Osteocyte (in vitro differentiated cells): ENCODE results near the gene GNAQ. TPM values are rescaled to one million over a fixed set of nuclear protein-coding genes. Genes with fewer than 3 reads are reported as not detected.

Source experiments
- DNase-seq: peaks from one replicate; pipeline ENCODE4 v3.0.0; 2021; ENCODE audit warnings: mixed read lengths; ENCODE audit not compliant: unreplicated experiment; ENCODE audit errors: extremely low spot score
- H3K27ac Mint-ChIP-seq: one replicate; pipeline ENCODE4 v1.8.0; 2021; ENCODE audit warnings: mild to moderate bottlenecking, mixed read lengths; ENCODE audit not compliant: unreplicated experiment
- H3K27me3 Mint-ChIP-seq: one replicate; pipeline ENCODE4 v1.8.0; 2021; ENCODE audit warnings: mixed read lengths; ENCODE audit not compliant: unreplicated experiment
- H3K36me3 Mint-ChIP-seq: one replicate; pipeline ENCODE4 v1.8.0; 2021; ENCODE audit warnings: mixed read lengths; ENCODE audit not compliant: unreplicated experiment
- H3K4me1 Mint-ChIP-seq: one replicate; pipeline ENCODE4 v1.8.0; 2021; ENCODE audit warnings: mixed read lengths; ENCODE audit not compliant: unreplicated experiment
- H3K4me3 Mint-ChIP-seq: one replicate; pipeline ENCODE4 v1.8.0; 2021; ENCODE audit warnings: mild to moderate bottlenecking, moderate library complexity, mixed read lengths; ENCODE audit not compliant: unreplicated experiment
- H3K9me3 Mint-ChIP-seq: one replicate; pipeline ENCODE4 v1.8.0; 2021; ENCODE audit warnings: mixed read lengths; ENCODE audit not compliant: unreplicated experiment
- CTCF ChIP-seq: fragments of 200-600 bp; sonication (generic); IDR thresholded peaks from 2 replicates; pipeline ENCODE4 v1.5.0; 2021; ENCODE audit warnings: antibody characterized with exemption, mild to moderate bottlenecking, moderate library complexity
- total RNA-seq: library from RNA; stranded (reverse); gene quantifications from 2 replicates; pipeline ENCODE4 v1.2.1, GENCODE V29; 2021

The GNAQ gene
- total RNA-seq, 1 donor from 2014 or later: 65.9 TPM

DNA sequence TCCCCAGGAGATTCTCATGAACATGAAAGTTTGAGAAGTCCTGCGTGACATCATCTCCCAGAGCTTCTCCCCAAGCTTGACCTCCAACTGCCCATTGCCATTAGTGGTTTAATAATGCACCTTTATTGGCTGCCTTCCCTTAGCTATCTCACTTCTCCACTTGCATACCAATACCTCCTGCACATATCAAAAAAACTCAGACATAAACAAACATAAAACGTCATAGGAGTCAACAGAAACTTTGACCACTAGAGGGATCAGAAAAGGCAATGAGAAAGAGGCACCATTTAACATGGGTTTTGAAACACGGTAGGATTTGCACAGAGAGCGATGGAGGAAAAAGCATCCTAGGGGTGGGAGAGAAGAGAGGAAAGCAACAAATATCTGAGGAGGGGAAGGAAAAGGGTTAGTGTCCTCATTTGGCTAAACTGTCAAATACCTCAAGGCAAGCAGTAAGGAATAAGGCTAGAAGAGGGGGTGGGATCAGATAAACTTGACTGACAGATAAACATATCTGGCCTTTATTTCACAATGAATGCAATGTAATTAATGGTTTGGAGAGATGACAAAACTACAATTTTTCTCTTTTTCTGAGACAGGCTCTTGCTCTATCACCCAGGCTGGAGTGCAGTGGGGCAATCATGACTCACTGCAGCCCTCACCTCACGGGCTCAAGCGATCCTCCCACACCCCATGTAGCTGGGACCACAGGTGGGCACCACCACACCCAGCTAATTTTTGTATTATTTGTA lies 27.0 kb downstream of the GNAQ start:
- H3K4me1 Mint-ChIP-seq: peaks cover 58% of the 10 kb centered on the region
- peak; percentile 32 for TF ChIP-seq CTCF
- H3K9me3 Mint-ChIP-seq: no peaks in the 10 kb centered on the region
- H3K4me3 Mint-ChIP-seq: no peak overlapping the region
- H3K27ac Mint-ChIP-seq: no peak overlapping the region
- no peak for DNase-seq
- H3K36me3 Mint-ChIP-seq: no peaks in the 10 kb centered on the region
- H3K27me3 Mint-ChIP-seq: no peaks in the 10 kb centered on the region

- no peaks in the 10 kb centered on the region for H3K27me3 Mint-ChIP-seq
- TF ChIP-seq CTCF: no peak
- no peaks in the 10 kb centered on the region for H3K36me3 Mint-ChIP-seq
- H3K4me3 Mint-ChIP-seq: no peak overlapping the region
- no peak overlapping the region for H3K27ac Mint-ChIP-seq
- no peak for DNase-seq
- H3K9me3 Mint-ChIP-seq: no peaks in the 10 kb centered on the region
- H3K4me1 Mint-ChIP-seq: peaks cover 59% of the 10 kb centered on the region
Observed at GRCh38 chr9:78003730-78004129, 27.9 kb downstream of the GNAQ start.

DNA sequence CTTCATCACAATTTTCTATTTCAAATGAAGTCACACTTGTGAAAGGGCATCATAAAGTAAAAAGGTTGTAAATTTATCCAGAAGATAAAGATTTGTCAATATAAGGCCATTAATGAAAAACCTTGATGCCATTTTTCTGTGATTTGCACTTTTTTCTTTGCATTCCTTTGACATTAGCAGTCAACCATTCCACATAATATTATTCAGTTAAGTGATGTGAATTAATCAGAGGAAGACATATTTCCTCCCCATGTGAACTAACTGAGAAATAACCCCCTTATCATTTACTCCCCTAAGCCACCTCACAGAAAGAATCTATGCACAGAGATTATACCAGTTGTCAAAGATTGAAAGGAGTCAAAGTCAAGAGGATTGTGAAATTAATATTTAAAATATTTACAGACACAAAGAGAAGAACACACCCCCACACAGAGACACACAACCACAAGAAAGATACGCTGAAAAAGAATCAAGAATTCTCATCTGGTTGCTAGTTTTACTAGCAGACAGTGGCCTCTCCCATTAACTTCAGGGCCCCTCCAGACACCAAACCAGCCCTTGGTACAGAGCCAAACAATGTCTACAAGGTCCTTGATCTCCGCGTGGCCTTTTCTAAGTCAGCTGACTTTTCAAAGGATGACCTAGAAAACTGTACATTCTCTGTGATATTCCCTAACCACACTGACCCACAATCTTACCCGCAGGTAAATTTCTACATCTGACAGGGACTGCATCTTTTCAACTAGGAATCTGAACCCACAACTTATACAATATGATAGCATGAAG lies 29.5 kb downstream of the GNAQ start:
- no peak for TF ChIP-seq CTCF
- H3K27me3 Mint-ChIP-seq: no peaks in the 10 kb centered on the region
- no peaks in the 10 kb centered on the region for H3K9me3 Mint-ChIP-seq
- peaks cover 73% of the 10 kb centered on the region for H3K4me1 Mint-ChIP-seq
- H3K36me3 Mint-ChIP-seq: no peaks in the 10 kb centered on the region
- peak overlapping the region; percentile 63 for H3K27ac Mint-ChIP-seq
- DNase-seq: no peak
- no peak overlapping the region for H3K4me3 Mint-ChIP-seq

DNA sequence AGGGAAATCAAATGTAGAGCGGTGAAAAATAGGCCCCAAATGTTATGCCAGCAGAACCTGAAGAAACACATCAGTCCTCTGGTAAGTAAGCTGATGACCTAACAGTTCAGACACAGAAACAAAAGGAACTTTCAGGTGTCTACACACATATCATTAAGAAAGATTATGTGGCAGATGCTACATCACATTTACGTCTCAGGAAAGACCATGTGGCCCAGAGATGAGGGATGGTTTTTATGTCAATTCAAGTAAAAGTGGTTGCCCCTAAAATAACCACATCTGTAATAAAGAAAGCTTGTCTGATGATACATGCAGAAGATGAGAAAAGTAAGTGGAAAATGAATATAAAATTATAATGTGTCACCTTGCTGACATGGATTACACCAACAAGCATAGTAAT lies 31.4 kb downstream of the GNAQ start:
- Mint-ChIP-seq H3K27me3 (no peaks in the 10 kb centered on the region), H3K4me1 (peaks cover 75% of the 10 kb centered on the region), H3K9me3 (no peaks in the 10 kb centered on the region), H3K36me3 (no peaks in the 10 kb centered on the region), H3K4me3 (no peak overlapping the region), H3K27ac (peak overlapping the region; percentile 46)
- no peak for TF ChIP-seq CTCF
- no peak for DNase-seq

- peaks cover 71% of the 10 kb centered on the region for H3K4me1 Mint-ChIP-seq
- H3K27ac Mint-ChIP-seq: peak overlapping the region; percentile 86
- no peak overlapping the region for H3K4me3 Mint-ChIP-seq
- no peaks in the 10 kb centered on the region for H3K27me3 Mint-ChIP-seq
- no peaks in the 10 kb centered on the region for H3K9me3 Mint-ChIP-seq
- DNase-seq: no peak
- no peak for TF ChIP-seq CTCF
- H3K36me3 Mint-ChIP-seq: no peaks in the 10 kb centered on the region
Observed at GRCh38 chr9:77999231-77999631, 32.4 kb downstream of the GNAQ start.
